H9 (cell line): ENCODE data around the gene PNMA6E. TPM values are rescaled to one million over a fixed set of nuclear protein-coding genes. Genes with fewer than 3 reads are reported as not detected.

Source experiments
- DNase-seq: peaks from one replicate; pipeline ENCODE4 v3.0.0-alpha.2; 2017
- H2AFZ ChIP-seq: one replicate; pipeline ENCODE4 v1.6.1; 2013; ENCODE audit warnings: mild to moderate bottlenecking, low read length, control low read depth, moderate library complexity
- H2AK5ac ChIP-seq: 2 replicates; pipeline ENCODE4 v1.6.1; 2013; ENCODE audit warnings: low read length, control low read depth, mixed read lengths; ENCODE audit not compliant: insufficient read length
- H2BK120ac ChIP-seq: one replicate; pipeline ENCODE4 v1.6.1; 2013; ENCODE audit warnings: low read depth, mild to moderate bottlenecking, low read length, control low read depth, inconsistent platforms; ENCODE audit not compliant: poor library complexity, severe bottlenecking
- H2BK12ac ChIP-seq: 2 replicates; pipeline ENCODE4 v1.6.1; 2013; ENCODE audit warnings: low read length, control low read depth, mixed read lengths, low read depth; ENCODE audit not compliant: insufficient read length
- H2BK15ac ChIP-seq: 2 replicates; pipeline ENCODE4 v1.6.1; 2013; ENCODE audit warnings: low read depth, low read length, control low read depth
- H2BK20ac ChIP-seq: one replicate; pipeline ENCODE4 v1.6.1; 2013; ENCODE audit warnings: low read depth, mild to moderate bottlenecking, low read length, control low read depth, inconsistent platforms; ENCODE audit not compliant: poor library complexity, severe bottlenecking
- H2BK5ac ChIP-seq: 2 replicates; pipeline ENCODE4 v1.6.1; 2013; ENCODE audit warnings: low read length, control low read depth, mixed read lengths; ENCODE audit not compliant: insufficient read length
- H3K14ac ChIP-seq: 2 replicates; pipeline ENCODE4 v1.6.1; 2013; ENCODE audit warnings: low read length, control low read depth; ENCODE audit not compliant: insufficient read depth
- H3K18ac ChIP-seq: 2 replicates; pipeline ENCODE4 v1.6.1; 2013; ENCODE audit warnings: low read depth, mild to moderate bottlenecking, mixed read lengths, low read length, control low read depth; ENCODE audit not compliant: insufficient read length
- H3K23ac ChIP-seq: 2 replicates; pipeline ENCODE4 v1.6.1; 2013; ENCODE audit warnings: low read length, control low read depth, mixed read lengths, low read depth; ENCODE audit not compliant: insufficient read length
- H3K23me2 ChIP-seq: 2 replicates; pipeline ENCODE4 v1.6.1; 2013; ENCODE audit warnings: low read depth, mild to moderate bottlenecking, mixed read lengths, low read length, control low read depth; ENCODE audit not compliant: insufficient read length, poor library complexity, severe bottlenecking
- H3K27ac ChIP-seq: 2 replicates; pipeline ENCODE4 v1.5.1; 2013; ENCODE audit warnings: low read length, control low read depth, mixed read lengths, low read depth; ENCODE audit not compliant: insufficient read length
- H3K27me3 ChIP-seq: 2 replicates; pipeline ENCODE4 v1.6.1; 2013; ENCODE audit warnings: low read length, control low read depth, inconsistent platforms; ENCODE audit not compliant: insufficient read depth
- H3K4ac ChIP-seq: 2 replicates; pipeline ENCODE4 v1.6.1; 2013; ENCODE audit warnings: low read depth, mild to moderate bottlenecking, control low read depth, inconsistent platforms, low read length, moderate library complexity
- H3K4me1 ChIP-seq: 2 replicates; pipeline ENCODE4 v1.6.1; 2013; ENCODE audit warnings: low read length, control low read depth, inconsistent platforms; ENCODE audit not compliant: insufficient read depth
- H3K4me2 ChIP-seq: 2 replicates; pipeline ENCODE4 v1.6.1; 2013; ENCODE audit warnings: low read length, control low read depth, mixed read lengths; ENCODE audit not compliant: insufficient read length, insufficient read depth
- H3K56ac ChIP-seq: 2 replicates; pipeline ENCODE4 v1.6.1; 2013; ENCODE audit warnings: low read depth, mild to moderate bottlenecking, mixed read lengths, low read length, control low read depth; ENCODE audit not compliant: insufficient read length
- H3K79me1 ChIP-seq: 2 replicates; pipeline ENCODE4 v1.6.1; 2013; ENCODE audit warnings: low read depth, mild to moderate bottlenecking, moderate library complexity, low read length, control low read depth, inconsistent platforms; ENCODE audit not compliant: insufficient read depth, poor library complexity, severe bottlenecking
- H3K79me2 ChIP-seq: 2 replicates; pipeline ENCODE4 v1.6.1; 2013; ENCODE audit warnings: low read length, control low read depth, inconsistent platforms; ENCODE audit not compliant: insufficient read depth
- H3K9ac ChIP-seq: 2 replicates; pipeline ENCODE4 v1.6.1; 2013; ENCODE audit warnings: low read length, control low read depth, mixed read lengths; ENCODE audit not compliant: insufficient read length; ENCODE audit errors: extremely low read depth
- H3K9me3 ChIP-seq: one replicate; pipeline ENCODE4 v1.6.1; 2013; ENCODE audit warnings: low read depth, low read length, inconsistent platforms; ENCODE audit not compliant: control insufficient read depth
- H3T11ph ChIP-seq: one replicate; pipeline ENCODE4 v1.6.1; 2013; ENCODE audit warnings: mild to moderate bottlenecking, low read length, control low read depth, inconsistent platforms
- H4K20me1 ChIP-seq: one replicate; pipeline ENCODE4 v1.6.1; 2013; ENCODE audit not compliant: control insufficient read depth, insufficient read length, insufficient read depth
- H4K5ac ChIP-seq: 2 replicates; pipeline ENCODE4 v1.6.1; 2013; ENCODE audit warnings: low read depth, mild to moderate bottlenecking, mixed read lengths, low read length, control low read depth; ENCODE audit not compliant: insufficient read length
- H4K8ac ChIP-seq: replicated peaks from 2 replicates; pipeline ENCODE4 v1.6.1; 2013; ENCODE audit warnings: low read length, control low read depth, mixed read lengths, low read depth; ENCODE audit not compliant: insufficient read length
- H4K91ac ChIP-seq: 2 replicates; pipeline ENCODE4 v1.6.1; 2013; ENCODE audit warnings: low read depth, mild to moderate bottlenecking, moderate library complexity, mixed read lengths, low read length, control low read depth; ENCODE audit not compliant: insufficient read length
- H3K27ac Mint-ChIP-seq, 3 experiments: 2 replicates in 2 of 3; 3 replicates in 1 of 3; pipeline ENCODE4 v1.8.0; 2020 to 2021; ENCODE audit warnings: mixed read lengths in 3 of 3, mild to moderate bottlenecking in 1 of 3, moderate library complexity in 1 of 3
- H3K27me3 Mint-ChIP-seq: 2 replicates; pipeline ENCODE4 v1.8.0; 2021; ENCODE audit warnings: low read depth, mild to moderate bottlenecking, moderate library complexity, mixed read lengths
- H3K36me3 Mint-ChIP-seq, 3 experiments: 2 replicates in 2 of 3; 3 replicates in 1 of 3; pipeline ENCODE4 v1.8.0; 2020 to 2021; ENCODE audit warnings: low read depth in 3 of 3, mixed read lengths in 3 of 3; ENCODE audit not compliant: insufficient read depth in 1 of 3
- H3K4me1 Mint-ChIP-seq, 2 experiments: 2 replicates each; pipeline ENCODE4 v1.8.0; 2020; ENCODE audit warnings: mixed read lengths in 2 of 2
- H3K4me3 Mint-ChIP-seq, 2 experiments: 2 replicates in 1 of 2; 3 replicates in 1 of 2; pipeline ENCODE4 v1.8.0; 2020 to 2021; ENCODE audit warnings: mild to moderate bottlenecking in 2 of 2, mixed read lengths in 2 of 2, moderate library complexity in 1 of 2
- H3K9me3 Mint-ChIP-seq, 2 experiments: 2 replicates in 1 of 2; 3 replicates in 1 of 2; pipeline ENCODE4 v1.8.0; 2020; ENCODE audit warnings: mild to moderate bottlenecking in 2 of 2, mixed read lengths in 2 of 2, moderate library complexity in 1 of 2
- WGBS: extraction: QIAGEN DNeasy Blood & Tissue Kit; methylation state at CpG from one replicate; pipeline ENCODE4 v1.1.7; 2013; ENCODE audit warnings: missing lambda C conversion rate, low lambda C conversion rate, mixed read lengths; ENCODE audit not compliant: insufficient read length; ENCODE audit errors: extremely low coverage; 5-methylcytosine and 5-hydroxymethylcytosine counted together
- total RNA-seq: library from RNA; stranded (reverse); gene quantifications from 2 replicates; pipeline ENCODE4 v1.2.1, GENCODE V29; 2021
- TF ChIP-seq, protein P1 (sequence below): fragments of 200-600 bp; sonication (generic); conservative IDR thresholded peaks from 3 replicates; pipeline ENCODE4 v1.8.0; 2021; ENCODE audit warnings: antibody characterized with exemption, mild to moderate bottlenecking

Gene PNMA6E
- total RNA-seq, 1 experiment from 2014 or later = not detected

DNA sequence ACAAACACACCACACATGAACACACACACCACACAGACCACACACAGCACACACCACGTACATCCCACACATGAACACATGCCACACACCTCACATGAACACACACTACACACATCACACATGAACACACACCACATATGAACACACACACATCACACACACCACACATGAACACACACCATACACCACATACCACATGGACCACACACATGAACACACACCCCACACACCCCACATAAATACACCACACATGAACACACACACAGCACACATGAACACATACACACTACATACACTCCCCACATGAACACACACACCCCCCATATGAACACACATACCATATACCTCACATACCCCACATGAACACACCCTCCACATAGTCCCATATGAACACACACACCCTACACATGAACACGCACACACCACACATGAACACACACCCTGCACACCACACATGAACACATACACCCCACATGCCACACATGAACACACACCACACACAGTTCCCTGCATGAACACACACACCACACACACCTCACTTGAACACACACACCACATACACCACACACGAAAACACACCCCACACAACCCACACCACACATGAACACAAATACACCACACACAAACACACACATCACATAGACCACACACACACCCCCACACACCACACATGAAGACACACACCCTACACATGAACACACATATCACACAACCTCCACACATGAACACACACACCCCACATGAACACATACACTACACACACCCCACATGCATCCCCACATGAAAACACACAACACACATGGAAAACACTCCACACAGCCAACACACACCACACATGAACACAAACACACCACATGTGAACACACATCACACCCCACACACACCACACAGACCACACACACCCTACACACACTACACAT, 18.3 kb downstream of the PNMA6E start:
- no peak overlapping the region for H4K91ac ChIP-seq
- H3K56ac ChIP-seq = no peak overlapping the region
- no peak overlapping the region for H3K9ac ChIP-seq
- H2AFZ ChIP-seq = no peak overlapping the region
- H4K5ac ChIP-seq = no peak overlapping the region
- H4K20me1 ChIP-seq = no peaks in the 10 kb centered on the region
- Mint-ChIP-seq H3K27ac (no peak overlapping the region), H3K4me3 (no peak overlapping the region), H3K9me3 (peaks cover 34 to 48% of the 10 kb centered on the region in 2 experiments), H3K27me3 (peaks cover 6% of the 10 kb centered on the region; the same call in 1 of the 2 replicates), H3K36me3 (peaks cover 0 to 5% (median 0%) of the 10 kb centered on the region in 3 experiments; a peak in 2 of 7 replicates), H3K4me1 (peaks cover 6% of the 10 kb centered on the region in 2 experiments)
- no peak overlapping the region for H2BK5ac ChIP-seq
- H3K23ac ChIP-seq = no peak overlapping the region
- H2AK5ac ChIP-seq = no peak overlapping the region
- H3K4me1 ChIP-seq = no peaks in the 10 kb centered on the region
- H2BK120ac ChIP-seq = no peak overlapping the region
- H2BK12ac ChIP-seq = no peak overlapping the region
- no peak overlapping the region for H3K18ac ChIP-seq
- H2BK15ac ChIP-seq = no peak overlapping the region
- no peak overlapping the region for H2BK20ac ChIP-seq
- no peak overlapping the region for H3K4me2 ChIP-seq
- TF ChIP-seq, protein P1, sequence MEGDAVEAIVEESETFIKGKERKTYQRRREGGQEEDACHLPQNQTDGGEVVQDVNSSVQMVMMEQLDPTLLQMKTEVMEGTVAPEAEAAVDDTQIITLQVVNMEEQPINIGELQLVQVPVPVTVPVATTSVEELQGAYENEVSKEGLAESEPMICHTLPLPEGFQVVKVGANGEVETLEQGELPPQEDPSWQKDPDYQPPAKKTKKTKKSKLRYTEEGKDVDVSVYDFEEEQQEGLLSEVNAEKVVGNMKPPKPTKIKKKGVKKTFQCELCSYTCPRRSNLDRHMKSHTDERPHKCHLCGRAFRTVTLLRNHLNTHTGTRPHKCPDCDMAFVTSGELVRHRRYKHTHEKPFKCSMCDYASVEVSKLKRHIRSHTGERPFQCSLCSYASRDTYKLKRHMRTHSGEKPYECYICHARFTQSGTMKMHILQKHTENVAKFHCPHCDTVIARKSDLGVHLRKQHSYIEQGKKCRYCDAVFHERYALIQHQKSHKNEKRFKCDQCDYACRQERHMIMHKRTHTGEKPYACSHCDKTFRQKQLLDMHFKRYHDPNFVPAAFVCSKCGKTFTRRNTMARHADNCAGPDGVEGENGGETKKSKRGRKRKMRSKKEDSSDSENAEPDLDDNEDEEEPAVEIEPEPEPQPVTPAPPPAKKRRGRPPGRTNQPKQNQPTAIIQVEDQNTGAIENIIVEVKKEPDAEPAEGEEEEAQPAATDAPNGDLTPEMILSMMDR = no peak
- H3K23me2 ChIP-seq = no peaks in the 10 kb centered on the region
- no peaks in the 10 kb centered on the region for H3K27me3 ChIP-seq
- no peaks in the 10 kb centered on the region for H3K79me1 ChIP-seq
- H4K8ac ChIP-seq = no peak overlapping the region
- no peak overlapping the region for H3K4ac ChIP-seq
- no peaks in the 10 kb centered on the region for H3K79me2 ChIP-seq
- no peak overlapping the region for H3T11ph ChIP-seq
- DNase-seq = no peak
- no peak overlapping the region for H3K27ac ChIP-seq
- 100% methylated on average over 1 of the region's 3 CpGs for WGBS
- H3K14ac ChIP-seq = no peak overlapping the region
- H3K9me3 ChIP-seq = peaks cover 63% of the 10 kb centered on the region
